ENCODE data around the gene DNAJC3. TPM values are rescaled to one million over a fixed set of nuclear protein-coding genes. Genes with fewer than 3 reads are reported as not detected.
"Not testable (repeated sequence)": the region's sequence is repeated elsewhere in the genome, so short reads cannot be mapped to it uniquely, and the experiment has no call there.

The DNAJC3 gene
- total RNA-seq, 4 donors from 2014 or later, result 27.8 to 40.6 (median 34.6) TPM

GRCh38 chr13:95684418-95684817 lies 7.5 kb downstream of the DNAJC3 start:
- no peaks in the 10 kb centered on the region for H3K27me3 ChIP-seq
- intact Hi-C loops (cut with DNase I), result no loop called here
- H3K4me3 ChIP-seq, result no peak overlapping the region
- H3K4me1 ChIP-seq, result peaks cover 4 to 38% (median 4%) of the 10 kb centered on the region in 3 donors
- DNase-seq, result no peak
- H3K36me3 ChIP-seq, result no peaks in the 10 kb centered on the region
- TF ChIP-seq, protein P1, sequence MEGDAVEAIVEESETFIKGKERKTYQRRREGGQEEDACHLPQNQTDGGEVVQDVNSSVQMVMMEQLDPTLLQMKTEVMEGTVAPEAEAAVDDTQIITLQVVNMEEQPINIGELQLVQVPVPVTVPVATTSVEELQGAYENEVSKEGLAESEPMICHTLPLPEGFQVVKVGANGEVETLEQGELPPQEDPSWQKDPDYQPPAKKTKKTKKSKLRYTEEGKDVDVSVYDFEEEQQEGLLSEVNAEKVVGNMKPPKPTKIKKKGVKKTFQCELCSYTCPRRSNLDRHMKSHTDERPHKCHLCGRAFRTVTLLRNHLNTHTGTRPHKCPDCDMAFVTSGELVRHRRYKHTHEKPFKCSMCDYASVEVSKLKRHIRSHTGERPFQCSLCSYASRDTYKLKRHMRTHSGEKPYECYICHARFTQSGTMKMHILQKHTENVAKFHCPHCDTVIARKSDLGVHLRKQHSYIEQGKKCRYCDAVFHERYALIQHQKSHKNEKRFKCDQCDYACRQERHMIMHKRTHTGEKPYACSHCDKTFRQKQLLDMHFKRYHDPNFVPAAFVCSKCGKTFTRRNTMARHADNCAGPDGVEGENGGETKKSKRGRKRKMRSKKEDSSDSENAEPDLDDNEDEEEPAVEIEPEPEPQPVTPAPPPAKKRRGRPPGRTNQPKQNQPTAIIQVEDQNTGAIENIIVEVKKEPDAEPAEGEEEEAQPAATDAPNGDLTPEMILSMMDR (IDR thresholded peaks at IDR 0.05), result no peak
- no peak overlapping the region for H3K27ac ChIP-seq
- WGBS, 2 donors, result 58 to 59% methylated on average over 1 to 2 of the region's 2 CpGs
- no peaks in the 10 kb centered on the region for H3K9me3 ChIP-seq

GRCh38 chr13:95684960-95685359 lies 8.0 kb downstream of the DNAJC3 start:
- H3K27me3 ChIP-seq; H3K27ac ChIP-seq; H3K4me3 ChIP-seq; DNase-seq; H3K36me3 ChIP-seq; H3K9me3 ChIP-seq; intact Hi-C loops (cut with DNase I): not testable (repeated sequence)
- peaks cover 4 to 33% (median 4%) of the 10 kb centered on the region in 3 donors for H3K4me1 ChIP-seq
- 98 to 100% methylated on average over 3 to 5 of the region's 5 CpGs for WGBS, 2 donors

GRCh38 chr13:95689582-95689926 lies 12.6 kb downstream of the DNAJC3 start:
- H3K4me1 ChIP-seq, result peaks cover 0 to 9% (median 0%) of the 10 kb centered on the region in 3 donors
- H3K36me3 ChIP-seq, result no peaks in the 10 kb centered on the region
- H3K27me3 ChIP-seq, result no peaks in the 10 kb centered on the region
- 82 to 85% methylated on average over 3 of the region's 3 CpGs for WGBS, 2 donors
- TF ChIP-seq, protein P1 (IDR thresholded peaks at IDR 0.05), result no peak
- TF ChIP-seq POLR2A (IDR thresholded peaks at IDR 0.05), result no peak
- no peaks in the 10 kb centered on the region for H3K9me3 ChIP-seq
- no peak overlapping the region for H3K4me3 ChIP-seq
- no peak for DNase-seq
- intact Hi-C loops (cut with DNase I), result no loop called here
- H3K27ac ChIP-seq, result no peak overlapping the region

- H3K36me3 ChIP-seq; H3K4me1 ChIP-seq; H3K4me3 ChIP-seq; H3K27me3 ChIP-seq; H3K9me3 ChIP-seq; DNase-seq; H3K27ac ChIP-seq; intact Hi-C loops (cut with DNase I): not testable (repeated sequence)
- no CpG with 5 or more reads among the region's 28 CpGs for WGBS, 2 donors
These were observed 14.0 kb downstream of the DNAJC3 start for GRCh38 chr13:95690986-95691385.

- Histone ChIP-seq H3K4me1 (peaks cover 0 to 12% (median 0%) of the 10 kb centered on the region in 3 donors), H3K36me3 (no peaks in the 10 kb centered on the region), H3K4me3 (no peak overlapping the region), H3K9me3 (peaks cover 0 to 5% (median 0%) of the 10 kb centered on the region in 3 donors), H3K27me3 (no peaks in the 10 kb centered on the region), H3K27ac (no peak overlapping the region)
- no peak for DNase-seq
- no peak for TF ChIP-seq POLR2A (IDR thresholded peaks at IDR 0.05)
- TF ChIP-seq, protein P1 (IDR thresholded peaks at IDR 0.05), result no peak
- WGBS, 2 donors, result 81 to 92% methylated on average over 6 of the region's 6 CpGs
- intact Hi-C loops (cut with DNase I), result no loop called here
These were observed 20.2 kb downstream of the DNAJC3 start for GRCh38 chr13:95697052-95697680.

DNA sequence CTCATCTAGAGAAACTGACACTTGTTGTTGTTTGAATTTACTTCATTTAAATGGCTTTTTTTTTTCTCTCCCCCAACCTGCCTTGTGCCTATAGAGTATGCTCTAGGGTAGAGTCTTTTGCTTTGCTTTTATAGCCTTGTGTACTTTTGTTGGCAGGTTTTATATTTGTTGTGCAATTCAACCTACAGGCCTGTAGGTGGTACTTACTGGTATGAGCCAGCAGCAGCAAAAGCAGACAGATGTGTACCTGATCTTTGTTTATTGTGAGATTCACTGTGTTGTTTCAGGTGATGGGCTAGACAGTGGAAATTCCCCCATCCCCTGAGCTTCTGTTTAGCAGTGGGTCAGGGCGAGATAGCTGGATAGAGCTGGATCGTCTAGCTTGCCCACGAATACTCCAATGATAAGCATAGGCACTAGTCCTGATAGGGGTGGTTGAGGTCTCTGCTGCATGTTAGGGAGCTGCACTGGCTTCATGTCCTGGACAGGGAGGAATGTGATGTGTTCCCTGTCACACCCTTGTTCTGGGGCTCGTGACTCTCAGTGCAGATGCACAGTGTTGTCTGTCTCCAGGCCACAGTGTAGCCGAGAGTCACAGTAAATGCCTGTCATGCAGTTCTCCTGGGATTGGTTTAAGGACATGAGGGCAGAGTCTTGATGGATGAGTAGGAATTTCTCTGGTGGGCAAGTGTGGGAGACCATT lies 21.3 kb downstream of the DNAJC3 start:
- Histone ChIP-seq H3K4me1 (peaks cover 0 to 14% (median 0%) of the 10 kb centered on the region in 3 donors), H3K27me3 (no peaks in the 10 kb centered on the region), H3K9me3 (peaks cover 0 to 5% (median 0%) of the 10 kb centered on the region in 3 donors), H3K4me3 (no peak overlapping the region), H3K36me3 (no peaks in the 10 kb centered on the region), H3K27ac (no peak overlapping the region)
- intact Hi-C loops (cut with DNase I), result no loop called here
- no peak for DNase-seq
- WGBS, 2 donors, result 76 to 94% methylated on average over 3 of the region's 5 CpGs
- TF ChIP-seq, protein P1 (IDR thresholded peaks at IDR 0.05), result peak in 2 of 6 experiments; percentile 10 to 24
- TF ChIP-seq POLR2A (IDR thresholded peaks at IDR 0.05), result no peak
